Vagina (tissue), 2 donors: Measurements from ENCODE around the gene ZNF436.

Source experiments
- POLR2A ChIP-seq, 2 donors: fragments of 450-650 bp; IDR thresholded peaks; one replicate each; pipeline ENCODE4 v1.6.1; 2017; ENCODE audit warnings: antibody characterized with exemption in 2 of 2, mild to moderate bottlenecking in 2 of 2, moderate library complexity in 2 of 2
- TF ChIP-seq, protein P1 (sequence below), 3 experiments: fragments of 450-650 bp in 2 of 3; fragments of 200-600 bp in 1 of 3; sonication (generic) in 1 of 3; IDR thresholded peaks; one replicate each; pipeline ENCODE4 v1.5.1; 2017 to 2019; ENCODE audit warnings: antibody characterized with exemption in 3 of 3, mild to moderate bottlenecking in 2 of 3, moderate library complexity in 2 of 3

GRCh38 chr1:23396380-23396779 is 26.7 kb upstream of the ZNF436 start:
- TF ChIP-seq, protein P1, sequence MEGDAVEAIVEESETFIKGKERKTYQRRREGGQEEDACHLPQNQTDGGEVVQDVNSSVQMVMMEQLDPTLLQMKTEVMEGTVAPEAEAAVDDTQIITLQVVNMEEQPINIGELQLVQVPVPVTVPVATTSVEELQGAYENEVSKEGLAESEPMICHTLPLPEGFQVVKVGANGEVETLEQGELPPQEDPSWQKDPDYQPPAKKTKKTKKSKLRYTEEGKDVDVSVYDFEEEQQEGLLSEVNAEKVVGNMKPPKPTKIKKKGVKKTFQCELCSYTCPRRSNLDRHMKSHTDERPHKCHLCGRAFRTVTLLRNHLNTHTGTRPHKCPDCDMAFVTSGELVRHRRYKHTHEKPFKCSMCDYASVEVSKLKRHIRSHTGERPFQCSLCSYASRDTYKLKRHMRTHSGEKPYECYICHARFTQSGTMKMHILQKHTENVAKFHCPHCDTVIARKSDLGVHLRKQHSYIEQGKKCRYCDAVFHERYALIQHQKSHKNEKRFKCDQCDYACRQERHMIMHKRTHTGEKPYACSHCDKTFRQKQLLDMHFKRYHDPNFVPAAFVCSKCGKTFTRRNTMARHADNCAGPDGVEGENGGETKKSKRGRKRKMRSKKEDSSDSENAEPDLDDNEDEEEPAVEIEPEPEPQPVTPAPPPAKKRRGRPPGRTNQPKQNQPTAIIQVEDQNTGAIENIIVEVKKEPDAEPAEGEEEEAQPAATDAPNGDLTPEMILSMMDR (IDR thresholded peaks at IDR 0.05): no peak
- no peak for TF ChIP-seq POLR2A (IDR thresholded peaks at IDR 0.05)
